Stimulated activated CD8-positive, alpha-beta memory T cell treated with anti-CD3 and anti-CD28 coated beads, Interleukin-15, amount 100 ng/mL, for 1 hour (primary cell): Measurements from ENCODE around the gene POLN.

Experiments used
- DNase-seq: peaks from one replicate; pipeline ENCODE4 v3.0.0-alpha.2; 2020; ENCODE audit warnings: low read depth

The POLN gene

GRCh38 chr4:2069161-2069971, 172.6 kb downstream of the POLN start:
- DNase-seq = no peak

- no peak for DNase-seq
Measured at GRCh38 chr4:2068566-2068965, 173.4 kb downstream of the POLN start.

- DNase-seq = no peak
Measured at GRCh38 chr4:2068198-2068470, 173.8 kb downstream of the POLN start.

GRCh38 chr4:2067446-2068197, 174.3 kb downstream of the POLN start:
- no peak for DNase-seq

GRCh38 chr4:2066571-2067445, 175.1 kb downstream of the POLN start:
- DNase-seq = no peak

GRCh38 chr4:2066011-2066551, 175.8 kb downstream of the POLN start:
- DNase-seq = no peak

- no peak for DNase-seq
Measured at GRCh38 chr4:2065106-2065930, 176.6 kb downstream of the POLN start.

GRCh38 chr4:2064276-2064991, 177.5 kb downstream of the POLN start:
- no peak for DNase-seq

- DNase-seq = no peak
Measured at GRCh38 chr4:2063557-2064275, 178.2 kb downstream of the POLN start.

GRCh38 chr4:2062808-2063524, 179.0 kb downstream of the POLN start:
- DNase-seq = no peak

- DNase-seq = no peak
Measured at GRCh38 chr4:2062168-2062807, 179.6 kb downstream of the POLN start.

GRCh38 chr4:2061186-2062131, 180.5 kb downstream of the POLN start:
- no peak for DNase-seq

- DNase-seq = no peak
Measured at GRCh38 chr4:2060611-2061185, 181.2 kb downstream of the POLN start.

GRCh38 chr4:2059726-2060602, 182.0 kb downstream of the POLN start:
- no peak for DNase-seq

- no peak for DNase-seq
Measured at GRCh38 chr4:2059046-2059725, 182.7 kb downstream of the POLN start, which contains the start of gene NAT8L. TSS of gene NAT8L (plus strand) at chr4:2059327. CDS start at chr4:2059512, 185 bp downstream.
